Amniotic stem cell (primary cell): Measurements from ENCODE around the gene CXorf38.
"Not testable (repeated sequence)": the region's sequence is repeated elsewhere in the genome, so short reads cannot be mapped to it uniquely, and the experiment has no call there.

Source experiments
- DNase-seq: peaks from one replicate; lab custom pipeline; 2025; lab: John Stamatoyannopoulos, UW

Gene CXorf38

DNA sequence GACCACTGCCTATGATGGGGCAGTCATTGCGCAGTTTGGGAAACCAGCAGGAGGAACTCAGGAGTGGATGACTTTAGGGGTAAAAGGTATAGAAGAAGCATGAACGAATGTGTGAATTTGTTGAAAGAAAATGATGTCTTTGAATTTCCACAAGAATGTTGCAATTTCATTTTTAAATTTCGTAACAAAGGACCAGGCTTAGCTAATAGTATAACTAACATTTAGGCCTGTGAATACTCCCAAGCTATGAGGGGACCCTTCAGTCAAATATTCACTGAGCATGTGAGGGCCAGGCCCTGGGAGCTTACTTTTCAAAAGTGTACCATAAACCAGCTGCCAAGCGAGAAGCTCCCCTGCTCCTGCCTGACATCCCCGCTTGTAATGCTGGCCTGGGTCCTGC, 18.9 kb downstream of the CXorf38 start:
- DNase-seq = no peak

DNA sequence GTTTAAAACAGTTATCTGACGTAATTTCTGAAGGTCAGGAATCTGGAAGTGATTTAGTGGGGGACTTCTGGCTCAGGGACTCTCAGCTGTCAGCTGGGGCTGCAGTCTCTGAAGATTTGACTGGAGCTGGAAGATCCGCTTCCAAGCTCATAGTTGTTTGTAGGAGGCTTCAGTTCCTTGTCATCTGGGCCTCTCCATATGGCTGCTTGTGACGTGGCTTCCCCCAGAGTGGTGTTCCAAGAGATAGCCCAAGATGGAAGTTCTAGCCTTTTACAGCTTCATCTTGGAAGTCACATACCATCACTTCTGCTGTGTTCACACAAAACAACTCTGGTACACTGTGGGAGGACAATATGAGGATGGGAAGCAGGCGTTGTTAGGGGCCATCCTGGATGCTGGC, 22.1 kb downstream of the CXorf38 start:
- no peak for DNase-seq

DNA sequence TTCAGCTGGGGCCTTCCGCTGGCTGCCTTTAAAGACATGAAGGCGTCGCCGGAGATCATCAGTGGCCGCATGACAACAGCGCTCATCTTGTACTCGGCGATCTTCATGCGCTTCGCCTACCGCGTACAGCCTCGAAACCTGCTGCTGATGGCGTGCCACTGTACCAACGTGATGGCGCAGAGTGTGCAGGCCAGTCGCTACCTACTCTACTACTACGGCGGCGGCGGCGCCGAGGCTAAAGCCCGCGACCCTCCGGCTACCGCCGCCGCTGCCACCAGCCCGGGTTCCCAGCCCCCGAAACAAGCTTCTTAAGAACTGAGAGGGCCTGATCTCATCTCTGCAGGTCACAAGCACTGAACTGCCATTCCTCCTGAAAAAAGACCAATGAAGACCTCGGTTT, 23.7 kb downstream of the CXorf38 start:
- DNase-seq = no peak

DNA sequence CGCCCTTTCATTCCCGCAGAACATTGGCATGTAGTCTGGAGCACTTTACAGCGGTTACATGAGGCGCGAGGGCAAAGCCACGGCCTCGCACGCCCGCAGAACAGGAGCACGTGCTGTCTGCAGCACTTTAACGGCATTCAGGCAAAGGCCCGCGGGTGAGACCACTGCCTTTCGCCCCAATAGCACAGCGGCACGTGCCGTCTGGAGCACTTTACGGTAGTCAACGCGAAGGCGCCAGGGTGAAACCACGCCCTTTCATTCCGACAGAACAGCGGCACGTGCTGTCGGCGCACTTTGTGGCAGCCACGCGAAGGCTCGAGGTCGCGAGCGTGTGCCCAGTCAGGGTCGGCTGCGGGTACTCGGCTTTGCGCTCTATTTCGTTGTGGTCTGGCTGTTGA, 24.2 kb downstream of the CXorf38 start, which contains the start of gene MPC1L:
Gene MPC1L (plus strand): TSS at position 290 of the 398 bp plus-strand sequence. CDS start 138 bp downstream, outside the sequence.
- no peak for DNase-seq

DNA sequence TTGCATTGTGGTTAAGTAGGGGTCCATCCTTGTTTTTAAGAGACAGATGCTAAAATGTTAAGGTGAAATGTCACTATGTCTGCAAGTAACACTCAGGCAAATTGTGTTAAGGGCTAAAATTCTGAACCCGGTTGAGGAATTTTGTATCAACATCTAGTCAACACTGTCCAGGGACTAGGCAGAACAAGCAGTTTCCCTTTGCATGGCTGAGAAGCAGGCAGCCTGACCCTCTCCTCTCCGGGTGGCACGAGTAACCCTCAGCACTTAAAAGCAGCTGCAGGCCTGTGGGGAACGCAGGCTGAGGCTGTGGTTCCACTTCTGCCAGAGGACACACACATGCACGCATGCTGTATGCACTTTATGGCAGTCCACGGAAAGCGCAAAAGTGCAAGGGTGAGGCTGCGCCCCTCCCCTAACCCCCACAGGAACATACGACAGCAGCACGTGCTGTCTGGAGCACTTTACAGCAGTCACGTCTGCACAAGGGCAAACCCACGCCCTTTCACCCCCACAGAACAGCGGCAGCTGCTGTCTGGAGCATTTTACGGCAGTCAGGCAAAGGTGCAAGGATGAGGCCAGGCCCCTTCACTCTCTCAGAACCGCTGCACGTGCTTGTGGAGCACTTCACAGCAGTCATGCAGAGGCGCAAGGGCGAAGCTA, 24.8 kb downstream of the CXorf38 start:
- DNase-seq = no peak

DNA sequence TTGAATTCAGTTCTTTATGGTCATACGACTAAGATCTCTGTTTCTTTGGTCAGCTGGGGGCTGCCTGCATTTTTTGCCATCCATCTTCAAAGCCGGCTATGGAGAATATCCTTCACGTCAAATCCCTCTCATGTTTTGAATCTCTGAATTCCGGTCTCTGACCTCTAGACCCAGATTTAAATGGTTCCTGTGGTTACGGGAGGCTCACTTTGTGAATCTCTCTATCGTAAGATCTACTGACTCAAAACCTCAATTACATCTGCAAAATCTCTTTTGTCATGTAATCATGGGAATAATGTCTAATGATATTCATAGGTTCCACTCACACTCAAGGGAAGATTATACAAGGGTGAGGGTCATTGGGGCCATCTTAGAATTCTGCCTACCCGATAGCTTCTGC, 29.8 kb downstream of the CXorf38 start:
- no peak for DNase-seq

DNA sequence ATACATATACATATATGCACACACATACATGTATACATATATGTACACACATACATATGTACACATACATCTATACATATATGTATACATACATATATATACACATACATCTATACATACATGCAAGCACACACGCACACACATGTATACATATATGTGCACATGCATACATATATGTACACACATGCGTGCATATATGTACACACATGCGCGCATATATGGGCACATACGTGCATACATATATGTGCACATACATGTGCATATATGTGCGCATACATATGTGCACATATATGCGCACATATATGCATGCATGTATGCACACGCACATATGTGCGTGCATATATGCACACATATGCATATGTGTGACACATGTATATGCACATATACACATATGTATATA, 31.4 kb downstream of the CXorf38 start:
- DNase-seq = no peak

DNA sequence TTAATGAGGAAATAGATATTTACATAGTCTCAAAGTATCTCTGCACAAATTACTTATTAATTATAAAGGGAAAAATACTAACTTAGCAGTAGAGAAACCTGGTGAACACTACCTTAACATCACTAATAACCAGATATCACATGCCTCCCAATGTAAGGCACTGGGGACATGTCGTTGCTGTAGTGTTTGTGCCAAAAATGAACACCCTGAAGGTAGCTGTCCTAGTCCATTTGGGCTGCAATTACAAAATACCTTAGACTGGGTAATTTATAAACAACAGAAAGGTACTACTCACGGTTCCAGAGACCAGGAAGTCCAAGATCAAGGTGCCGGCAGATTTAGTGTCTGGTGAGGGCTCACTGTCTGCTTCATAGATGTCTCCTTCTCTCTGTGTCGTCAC, 34.9 kb downstream of the CXorf38 start:
- DNase-seq = no peak

DNA sequence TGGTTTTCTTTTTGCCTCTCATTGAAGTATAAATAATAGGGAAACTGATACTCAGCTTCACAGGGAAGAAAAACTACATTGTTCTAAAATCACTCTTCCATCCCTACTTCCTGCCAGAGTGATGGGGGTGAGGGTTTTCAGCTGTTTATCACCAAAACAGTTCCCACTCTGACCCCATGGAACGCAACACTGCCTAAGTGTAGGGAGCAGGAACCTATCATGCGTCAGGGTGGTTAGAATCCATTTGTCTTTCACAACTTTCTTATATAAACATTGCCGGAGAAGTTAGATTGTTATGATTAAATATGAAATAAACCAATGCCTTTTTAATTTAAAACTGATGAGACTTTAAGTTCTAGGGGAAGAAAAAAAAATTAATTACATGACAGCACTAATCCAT, 40.0 kb downstream of the CXorf38 start:
- no peak for DNase-seq

DNA sequence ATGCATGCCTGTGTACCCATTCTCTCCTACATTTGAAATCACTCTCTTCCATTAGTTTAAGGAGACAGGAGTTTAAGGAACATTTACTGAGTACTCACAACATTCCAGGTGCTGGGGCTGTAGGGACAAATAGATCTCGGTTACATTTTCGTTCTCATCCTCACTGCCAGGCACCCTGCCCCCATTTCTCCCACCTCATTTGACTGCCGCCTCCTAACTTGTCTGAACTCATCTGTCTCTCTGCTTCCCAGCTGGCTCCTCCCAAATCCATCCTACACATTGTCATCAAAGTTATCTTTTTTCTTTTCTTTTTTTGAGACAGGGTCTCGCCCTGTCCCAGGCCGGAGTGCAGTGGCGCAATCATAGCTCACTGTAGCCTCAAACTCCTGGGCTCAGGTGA, 43.9 kb downstream of the CXorf38 start:
- no peak for DNase-seq

DNA sequence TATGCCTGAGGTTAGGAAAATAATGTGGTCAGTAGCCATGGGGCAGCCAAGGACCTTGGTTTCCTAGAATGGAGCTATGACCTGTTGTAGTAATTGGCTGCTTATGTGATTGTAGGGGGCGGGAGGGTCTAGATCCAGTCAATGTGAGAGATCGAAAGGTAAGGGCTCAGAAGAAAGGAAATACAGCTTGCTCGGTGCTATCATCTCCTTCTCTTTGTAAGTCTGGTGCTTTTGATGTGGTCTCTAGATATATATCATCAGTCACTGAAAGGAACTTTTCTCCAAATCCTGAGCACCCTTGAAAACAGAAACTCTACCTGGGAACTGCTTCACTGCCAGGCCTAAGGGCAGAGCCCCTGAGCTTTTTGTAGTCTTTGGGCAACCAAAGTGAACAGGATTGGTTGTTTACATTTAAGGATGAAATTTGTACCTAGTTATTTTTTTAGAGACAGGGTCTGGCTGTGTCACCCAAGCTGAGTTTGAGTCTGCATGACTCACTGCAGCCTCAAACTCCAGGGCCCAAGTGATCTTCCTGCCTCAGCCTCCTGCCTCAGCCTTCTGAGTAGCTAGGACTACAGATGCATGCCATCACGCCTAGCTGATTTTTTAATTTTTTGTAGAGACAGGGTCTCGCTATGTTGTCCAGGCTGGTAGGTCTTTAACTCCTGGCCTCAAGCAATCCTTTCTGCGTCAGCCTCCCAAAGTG, 57.6 kb downstream of the CXorf38 start:
- DNase-seq = not testable (repeated sequence)

DNA sequence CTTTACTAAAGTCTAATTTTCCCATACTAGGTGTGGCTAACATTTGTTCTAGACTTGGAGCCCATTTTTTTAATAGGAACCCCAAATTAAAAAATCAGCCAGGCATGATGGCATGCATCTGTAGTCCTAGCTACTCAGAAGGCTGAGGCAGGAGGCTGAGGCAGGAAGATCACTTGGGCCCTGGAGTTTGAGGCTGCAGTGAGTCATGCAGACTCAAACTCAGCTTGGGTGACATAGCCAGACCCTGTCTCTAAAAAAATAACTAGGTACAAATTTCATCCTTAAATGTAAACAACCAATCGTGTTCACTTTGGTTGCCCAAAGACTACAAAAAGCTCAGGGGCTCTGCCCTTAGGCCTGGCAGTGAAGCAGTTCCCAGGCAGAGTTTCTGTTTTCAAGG, 59.7 kb downstream of the CXorf38 start:
- not testable (repeated sequence) for DNase-seq

DNA sequence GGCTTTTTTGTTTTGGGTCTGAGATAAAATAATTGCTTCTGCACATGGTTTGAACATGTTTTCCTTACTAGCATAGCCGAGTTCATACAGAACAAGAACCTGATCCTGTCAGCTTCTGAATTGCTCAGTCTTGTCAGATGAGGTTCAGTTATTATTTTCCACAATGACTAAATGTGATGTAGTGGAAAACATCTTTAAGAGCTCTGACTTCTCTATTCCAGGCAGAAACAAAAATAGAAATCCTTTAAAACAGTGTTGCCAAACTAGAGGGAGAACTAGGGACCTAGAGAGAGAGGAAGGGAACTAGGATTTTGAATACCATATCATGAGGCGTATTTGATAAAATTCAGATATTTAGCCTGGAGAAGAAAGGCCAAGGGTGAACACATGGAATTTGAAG, 64.5 kb downstream of the CXorf38 start:
- DNase-seq = no peak

DNA sequence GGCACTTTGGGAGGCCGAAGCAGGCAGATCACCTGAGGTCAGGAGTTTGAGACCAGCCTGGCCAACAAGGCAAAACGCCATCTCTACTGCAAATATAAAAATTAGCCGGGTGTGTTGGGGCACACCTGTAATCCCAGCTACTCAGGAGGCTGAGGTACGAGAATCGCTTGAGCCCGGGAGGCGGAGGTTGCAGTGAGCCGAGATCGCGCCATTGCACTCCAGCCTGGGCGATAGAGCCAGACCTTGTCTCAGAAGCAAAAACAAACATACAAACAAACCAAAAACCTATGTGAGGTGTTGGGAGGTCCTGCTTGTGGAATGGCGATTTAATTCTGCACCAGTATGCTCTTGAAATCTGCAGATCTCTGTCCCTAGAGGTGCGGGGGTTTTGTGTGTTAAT, 65.2 kb downstream of the CXorf38 start:
- DNase-seq = not testable (repeated sequence)

DNA sequence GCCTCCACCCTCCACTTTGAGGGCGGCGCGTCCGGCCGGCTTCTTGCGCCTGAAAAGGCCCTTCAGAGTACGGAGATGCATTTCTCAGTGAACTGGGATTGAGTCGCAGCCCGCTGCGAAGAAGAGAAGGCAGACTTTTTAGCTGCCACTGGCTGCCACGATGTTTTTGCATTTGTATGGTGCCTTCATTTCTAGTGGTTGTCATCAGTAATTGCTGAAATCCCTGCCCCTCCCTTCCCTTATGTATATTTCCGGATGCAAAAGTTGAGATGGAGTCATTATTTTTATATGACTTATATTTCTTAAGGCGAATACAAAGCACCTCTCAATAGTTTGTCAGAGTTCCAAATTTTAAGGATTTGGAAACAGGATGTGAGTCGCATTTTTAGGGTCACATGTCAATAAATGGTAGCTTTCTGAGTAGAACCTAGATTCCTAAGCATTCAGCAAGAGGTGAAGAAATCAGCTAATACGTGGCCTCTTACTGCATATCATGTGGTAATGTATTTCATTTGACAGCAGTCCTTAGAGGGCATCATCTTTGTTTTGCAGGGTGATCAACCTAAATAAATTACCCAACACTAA, 65.9 kb downstream of the CXorf38 start:
- DNase-seq = no peak

DNA sequence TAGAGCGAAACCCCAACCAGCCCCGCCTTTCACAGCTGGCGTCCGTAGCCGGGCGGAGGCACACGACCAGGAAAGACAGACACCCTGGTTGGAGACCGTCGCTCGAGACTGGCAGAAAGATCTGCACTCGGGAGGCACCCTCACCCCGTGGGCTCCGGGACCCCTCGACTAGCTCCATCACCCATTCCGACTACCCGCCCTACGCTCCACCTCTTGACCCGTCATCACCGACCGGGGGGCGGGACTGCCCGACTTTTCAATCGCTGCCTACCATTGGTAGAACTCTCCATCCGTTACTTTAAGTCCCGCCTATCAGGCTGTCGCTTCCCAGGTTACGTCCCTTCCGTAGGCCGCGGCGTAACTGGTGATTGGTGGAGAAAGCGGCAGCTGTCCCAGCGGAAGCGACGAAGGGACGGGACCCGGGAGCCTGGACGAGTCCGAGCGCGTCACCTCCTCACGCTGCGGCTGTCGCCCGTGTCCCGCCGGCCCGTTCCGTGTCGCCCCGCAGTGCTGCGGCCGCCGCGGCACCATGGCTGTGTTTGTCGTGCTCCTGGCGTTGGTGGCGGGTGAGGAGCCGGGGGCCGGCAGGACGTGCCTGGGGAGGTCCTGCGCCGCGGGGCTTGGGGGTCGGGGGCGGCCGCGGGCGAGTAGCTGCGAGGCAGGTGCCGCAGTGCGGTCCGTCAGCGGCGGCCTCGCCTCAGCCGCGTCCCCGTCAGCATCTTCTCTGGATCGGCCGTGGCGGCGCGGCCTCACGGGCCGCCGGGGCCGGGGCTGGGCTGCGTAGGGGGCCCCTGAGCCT, 66.6 kb downstream of the CXorf38 start, which contains the start of gene ATP6AP2:
Gene ATP6AP2 (plus strand): TSS at position 434 of the 799 bp plus-strand sequence. CDS start 96 bp downstream, at position 530.
- DNase-seq = peak; percentile 77

DNA sequence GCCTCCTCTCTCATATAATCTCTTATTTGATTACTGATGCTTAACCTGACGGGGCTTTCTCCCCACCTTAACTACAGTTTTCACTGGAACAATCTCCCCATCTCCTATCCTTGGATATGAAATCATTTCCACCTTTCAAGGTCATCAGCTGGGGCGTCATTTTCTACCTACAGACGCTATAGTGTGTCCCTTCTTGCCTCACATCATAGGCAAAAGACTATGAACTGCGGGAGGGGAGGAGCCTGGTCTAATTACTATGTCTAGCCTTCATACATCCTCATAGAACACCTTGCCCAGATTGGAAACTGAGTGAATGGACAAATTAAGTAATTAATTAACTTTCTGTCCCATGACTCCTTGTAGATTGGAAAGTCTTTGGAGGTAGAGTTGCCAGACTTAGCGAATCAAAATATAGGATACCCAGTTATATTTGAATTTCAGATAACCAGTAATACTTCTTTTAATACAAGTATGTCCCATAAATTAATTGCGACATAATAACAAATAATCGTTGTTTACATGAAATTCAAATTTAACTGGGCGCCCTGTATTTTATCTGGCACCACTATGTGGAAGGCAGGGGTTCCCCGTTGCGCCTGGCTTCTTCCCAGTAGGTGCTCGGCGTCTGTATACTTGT, 67.3 kb downstream of the CXorf38 start:
- no peak for DNase-seq

DNA sequence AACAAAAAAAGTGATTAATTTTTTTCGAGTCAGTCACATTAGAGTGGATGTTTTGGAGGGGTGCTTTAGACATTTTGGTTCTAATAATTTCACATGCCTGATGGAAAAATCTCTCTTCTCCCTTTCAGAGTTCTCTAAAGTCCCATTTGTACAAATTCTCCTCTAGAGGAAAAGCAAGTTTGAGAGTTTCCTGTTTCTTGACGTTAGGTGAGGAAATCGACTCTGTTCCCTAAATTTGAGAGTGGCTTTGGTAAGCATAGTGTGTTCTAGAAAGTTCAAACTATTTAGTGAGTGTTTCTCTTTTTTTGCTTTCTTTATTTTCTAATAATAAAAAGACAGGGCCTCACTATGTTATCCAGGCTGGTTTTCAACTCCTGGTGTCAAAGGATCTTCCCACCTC, 68.2 kb downstream of the CXorf38 start:
- DNase-seq = no peak

DNA sequence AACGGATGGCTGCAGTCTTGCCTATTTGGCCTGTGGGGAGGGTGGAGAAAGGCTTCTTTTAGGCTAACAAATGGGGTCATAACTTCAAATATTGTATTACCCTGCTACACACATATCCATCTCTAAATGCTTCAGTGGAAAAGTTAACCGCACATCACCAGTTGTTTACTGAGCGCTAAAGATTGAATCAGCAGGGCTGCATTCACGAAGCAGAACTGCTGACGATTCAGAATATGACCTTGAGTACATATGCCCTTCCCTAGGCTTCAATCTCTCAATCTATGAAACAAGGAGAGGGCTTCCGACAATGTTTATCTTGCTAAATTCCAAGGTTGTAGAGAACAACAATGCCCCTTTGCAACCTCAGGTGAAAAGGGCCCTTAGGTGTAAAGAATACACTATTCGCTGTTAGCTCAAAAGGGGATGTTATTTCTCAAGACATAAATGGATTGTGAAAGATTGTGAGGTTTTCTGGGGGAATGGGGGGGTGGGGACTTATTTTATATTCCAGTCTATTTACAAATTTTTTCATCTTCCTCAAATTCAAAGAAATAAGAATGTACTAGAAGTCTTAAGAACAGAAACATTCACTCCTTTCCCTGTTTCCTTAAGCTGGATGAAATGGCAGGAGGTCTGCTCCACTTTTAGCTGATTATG, 69.2 kb downstream of the CXorf38 start:
- no peak for DNase-seq
